ENCODE data around the gene DDI1. TPM values are rescaled to one million over a fixed set of nuclear protein-coding genes. Genes with fewer than 3 reads are reported as not detected.

DDI1 gene
- total RNA-seq, 4 donors from 2014 or later, result 0.33 TPM; not detected in 3

- TF ChIP-seq, protein P1, sequence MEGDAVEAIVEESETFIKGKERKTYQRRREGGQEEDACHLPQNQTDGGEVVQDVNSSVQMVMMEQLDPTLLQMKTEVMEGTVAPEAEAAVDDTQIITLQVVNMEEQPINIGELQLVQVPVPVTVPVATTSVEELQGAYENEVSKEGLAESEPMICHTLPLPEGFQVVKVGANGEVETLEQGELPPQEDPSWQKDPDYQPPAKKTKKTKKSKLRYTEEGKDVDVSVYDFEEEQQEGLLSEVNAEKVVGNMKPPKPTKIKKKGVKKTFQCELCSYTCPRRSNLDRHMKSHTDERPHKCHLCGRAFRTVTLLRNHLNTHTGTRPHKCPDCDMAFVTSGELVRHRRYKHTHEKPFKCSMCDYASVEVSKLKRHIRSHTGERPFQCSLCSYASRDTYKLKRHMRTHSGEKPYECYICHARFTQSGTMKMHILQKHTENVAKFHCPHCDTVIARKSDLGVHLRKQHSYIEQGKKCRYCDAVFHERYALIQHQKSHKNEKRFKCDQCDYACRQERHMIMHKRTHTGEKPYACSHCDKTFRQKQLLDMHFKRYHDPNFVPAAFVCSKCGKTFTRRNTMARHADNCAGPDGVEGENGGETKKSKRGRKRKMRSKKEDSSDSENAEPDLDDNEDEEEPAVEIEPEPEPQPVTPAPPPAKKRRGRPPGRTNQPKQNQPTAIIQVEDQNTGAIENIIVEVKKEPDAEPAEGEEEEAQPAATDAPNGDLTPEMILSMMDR (IDR thresholded peaks at IDR 0.05; ENCODE audit: low read depth), result no peak
Observed at GRCh38 chr11:103997082-103997481, 39.4 kb upstream of the DDI1 start.

- TF ChIP-seq, protein P1 (IDR thresholded peaks at IDR 0.05; ENCODE audit: low read depth), result no peak
Observed at GRCh38 chr11:103998826-103999508, 37.5 kb upstream of the DDI1 start.

GRCh38 chr11:104000798-104001197, 35.6 kb upstream of the DDI1 start:
- TF ChIP-seq, protein P1 (IDR thresholded peaks at IDR 0.05; ENCODE audit: low read depth), result no peak

GRCh38 chr11:104001561-104002056, 34.8 kb upstream of the DDI1 start:
- TF ChIP-seq, protein P1 (IDR thresholded peaks at IDR 0.05; ENCODE audit: low read depth), result no peak

GRCh38 chr11:104003491-104003890, 32.9 kb upstream of the DDI1 start:
- TF ChIP-seq, protein P1 (IDR thresholded peaks at IDR 0.05; ENCODE audit: low read depth), result no peak

- TF ChIP-seq, protein P1 (IDR thresholded peaks at IDR 0.05; ENCODE audit: low read depth), result no peak
Observed at GRCh38 chr11:104005234-104005855, 31.1 kb upstream of the DDI1 start.

- TF ChIP-seq, protein P1 (IDR thresholded peaks at IDR 0.05; ENCODE audit: low read depth), result no peak
Observed at GRCh38 chr11:104009744-104010143, 26.7 kb upstream of the DDI1 start.

All from subcutaneous adipose tissue (tissue), 4 donors.